Measurements from ENCODE around the gene GPR139.

Gene GPR139

DNA sequence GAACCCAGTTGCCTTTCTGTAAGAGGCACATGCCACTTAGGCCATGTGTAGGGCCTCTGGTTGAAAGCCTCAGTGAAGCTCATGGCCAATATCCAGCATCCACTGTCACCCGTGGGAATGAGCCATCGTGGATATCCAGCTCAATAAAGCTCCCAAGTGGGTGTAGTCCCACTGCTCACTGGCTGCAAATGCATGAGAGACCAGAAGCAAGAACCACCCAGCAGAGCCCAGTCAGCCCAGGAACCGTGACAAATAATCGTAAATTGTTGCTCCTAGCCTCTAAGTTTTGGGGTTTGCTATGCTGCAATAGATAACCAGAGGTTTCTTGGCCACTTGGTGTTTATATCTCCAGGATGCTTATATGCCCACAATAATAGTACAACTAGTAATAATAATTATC lies 33.7 kb downstream of the GPR139 start:
- no peaks in the 10 kb centered on the region for H3K27me3 ChIP-seq (ENCODE audit: insufficient read depth, insufficient read length)
- H3K4me3 ChIP-seq (ENCODE audit: insufficient read length, low read depth): no peak overlapping the region
- H3K9me3 ChIP-seq (ENCODE audit: insufficient read depth, low read length): peaks cover 6% of the 10 kb centered on the region; the same call in 1 of the 2 replicates
- no peaks in the 10 kb centered on the region for H3K36me3 ChIP-seq (ENCODE audit: insufficient read depth, insufficient read length, low read length)
- no peaks in the 10 kb centered on the region for H3K4me1 ChIP-seq (ENCODE audit: insufficient read depth, insufficient read length)
- no peak for DNase-seq (ENCODE audit: low read depth, low spot score)
- H3K9ac ChIP-seq (ENCODE audit: insufficient read length, low read depth): no peak overlapping the region
- TF ChIP-seq SUZ12 (IDR thresholded peaks at IDR 0.05; ENCODE audit: extremely low read depth, insufficient read depth, insufficient read length) (no peak), YY1 (IDR thresholded peaks at IDR 0.05; ENCODE audit: insufficient read depth, insufficient read length) (no peak), ZNF274 (IDR thresholded peaks at IDR 0.05; ENCODE audit: low read depth, low read length) (no peak)

- no peak for DNase-seq (ENCODE audit: low read depth, low spot score)
- no peak overlapping the region for H3K9ac ChIP-seq (ENCODE audit: insufficient read length, low read depth)
- no peak for TF ChIP-seq SUZ12 (IDR thresholded peaks at IDR 0.05; ENCODE audit: extremely low read depth, insufficient read depth, insufficient read length)
- no peak for TF ChIP-seq ZNF274 (IDR thresholded peaks at IDR 0.05; ENCODE audit: low read depth, low read length)
- no peak for TF ChIP-seq YY1 (IDR thresholded peaks at IDR 0.05; ENCODE audit: insufficient read depth, insufficient read length)
- no peaks in the 10 kb centered on the region for H3K36me3 ChIP-seq (ENCODE audit: insufficient read depth, insufficient read length, low read length)
- H3K9me3 ChIP-seq (ENCODE audit: insufficient read depth, low read length): no peaks in the 10 kb centered on the region
- no peak overlapping the region for H3K4me3 ChIP-seq (ENCODE audit: insufficient read length, low read depth)
- H3K4me1 ChIP-seq (ENCODE audit: insufficient read depth, insufficient read length): no peaks in the 10 kb centered on the region
- H3K27me3 ChIP-seq (ENCODE audit: insufficient read depth, insufficient read length): no peaks in the 10 kb centered on the region
Observed at GRCh38 chr16:20029611-20030010, 44.1 kb downstream of the GPR139 start.

- Histone ChIP-seq H3K9ac (ENCODE audit: insufficient read length, low read depth) (no peak overlapping the region), H3K4me1 (ENCODE audit: insufficient read depth, insufficient read length) (no peaks in the 10 kb centered on the region), H3K9me3 (ENCODE audit: insufficient read depth, low read length) (no peaks in the 10 kb centered on the region), H3K36me3 (ENCODE audit: insufficient read depth, insufficient read length, low read length) (no peaks in the 10 kb centered on the region), H3K27me3 (ENCODE audit: insufficient read depth, insufficient read length) (no peaks in the 10 kb centered on the region), H3K4me3 (ENCODE audit: insufficient read length, low read depth) (no peak overlapping the region)
- DNase-seq (ENCODE audit: low read depth, low spot score): no peak
- no peak for TF ChIP-seq ZNF274 (IDR thresholded peaks at IDR 0.05; ENCODE audit: low read depth, low read length)
- no peak for TF ChIP-seq YY1 (IDR thresholded peaks at IDR 0.05; ENCODE audit: insufficient read depth, insufficient read length)
- no peak for TF ChIP-seq SUZ12 (IDR thresholded peaks at IDR 0.05; ENCODE audit: extremely low read depth, insufficient read depth, insufficient read length)
Observed at GRCh38 chr16:20026361-20027072, 47.2 kb downstream of the GPR139 start.

DNA sequence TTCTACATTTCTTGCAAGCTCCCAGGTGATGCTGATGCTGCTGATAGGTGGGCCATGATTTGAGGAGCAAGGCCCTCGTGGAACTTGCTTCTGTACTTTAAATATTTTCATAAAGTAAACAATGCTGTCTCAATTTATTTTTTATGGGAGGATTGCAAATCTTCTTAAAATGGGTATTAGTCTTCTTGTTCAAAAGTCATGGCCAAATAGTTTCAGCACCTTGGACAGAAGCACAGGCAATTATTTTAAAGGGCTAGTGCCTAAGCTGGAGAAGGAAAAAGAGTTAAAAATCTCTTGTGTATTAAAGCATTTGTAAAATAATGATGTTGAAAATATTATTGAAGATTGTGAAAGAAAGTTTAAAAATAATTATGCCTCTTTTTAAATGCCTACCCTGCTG lies 50.5 kb downstream of the GPR139 start:
- no peak overlapping the region for H3K9ac ChIP-seq (ENCODE audit: insufficient read length, low read depth)
- no peak overlapping the region for H3K4me3 ChIP-seq (ENCODE audit: insufficient read length, low read depth)
- H3K4me1 ChIP-seq (ENCODE audit: insufficient read depth, insufficient read length): no peaks in the 10 kb centered on the region
- no peak for TF ChIP-seq SUZ12 (IDR thresholded peaks at IDR 0.05; ENCODE audit: extremely low read depth, insufficient read depth, insufficient read length)
- no peak for TF ChIP-seq ZNF274 (IDR thresholded peaks at IDR 0.05; ENCODE audit: low read depth, low read length)
- TF ChIP-seq YY1 (IDR thresholded peaks at IDR 0.05; ENCODE audit: insufficient read depth, insufficient read length): no peak
- no peaks in the 10 kb centered on the region for H3K36me3 ChIP-seq (ENCODE audit: insufficient read depth, insufficient read length, low read length)
- DNase-seq (ENCODE audit: low read depth, low spot score): no peak
- H3K27me3 ChIP-seq (ENCODE audit: insufficient read depth, insufficient read length): no peaks in the 10 kb centered on the region
- H3K9me3 ChIP-seq (ENCODE audit: insufficient read depth, low read length): no peaks in the 10 kb centered on the region

GRCh38 chr16:20020976-20021375 lies 52.7 kb downstream of the GPR139 start:
- Histone ChIP-seq H3K4me1 (ENCODE audit: insufficient read depth, insufficient read length) (no peaks in the 10 kb centered on the region), H3K9me3 (ENCODE audit: insufficient read depth, low read length) (no peaks in the 10 kb centered on the region), H3K36me3 (ENCODE audit: insufficient read depth, insufficient read length, low read length) (no peaks in the 10 kb centered on the region), H3K4me3 (ENCODE audit: insufficient read length, low read depth) (no peak overlapping the region), H3K27me3 (ENCODE audit: insufficient read depth, insufficient read length) (no peaks in the 10 kb centered on the region), H3K9ac (ENCODE audit: insufficient read length, low read depth) (no peak overlapping the region)
- DNase-seq (ENCODE audit: low read depth, low spot score): no peak
- TF ChIP-seq ZNF274 (IDR thresholded peaks at IDR 0.05; ENCODE audit: low read depth, low read length) (no peak), YY1 (IDR thresholded peaks at IDR 0.05; ENCODE audit: insufficient read depth, insufficient read length) (no peak), SUZ12 (IDR thresholded peaks at IDR 0.05; ENCODE audit: extremely low read depth, insufficient read depth, insufficient read length) (no peak)

DNA sequence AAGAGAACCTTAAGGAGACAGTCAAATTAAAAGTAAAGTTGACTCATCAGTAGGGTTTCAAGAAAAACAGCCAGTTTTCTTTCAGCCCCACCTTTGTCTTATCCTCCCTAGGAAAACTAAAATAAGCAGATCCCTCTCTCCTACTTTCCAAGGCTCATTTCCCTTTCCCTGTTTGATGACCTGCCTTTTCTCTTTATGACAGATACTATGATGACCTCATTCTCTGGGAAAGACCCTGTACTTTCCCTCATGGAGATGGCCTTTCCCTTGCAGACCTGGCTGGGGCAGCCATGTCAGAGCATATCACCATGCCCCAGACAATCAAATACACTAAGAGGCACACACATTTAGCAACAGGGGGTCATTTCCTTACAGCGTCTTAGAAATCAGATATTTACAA lies 53.6 kb downstream of the GPR139 start:
- no peak overlapping the region for H3K9ac ChIP-seq (ENCODE audit: insufficient read length, low read depth)
- DNase-seq (ENCODE audit: low read depth, low spot score): no peak
- H3K4me3 ChIP-seq (ENCODE audit: insufficient read length, low read depth): no peak overlapping the region
- TF ChIP-seq YY1 (IDR thresholded peaks at IDR 0.05; ENCODE audit: insufficient read depth, insufficient read length): no peak
- no peak for TF ChIP-seq SUZ12 (IDR thresholded peaks at IDR 0.05; ENCODE audit: extremely low read depth, insufficient read depth, insufficient read length)
- TF ChIP-seq ZNF274 (IDR thresholded peaks at IDR 0.05; ENCODE audit: low read depth, low read length): no peak
- H3K27me3 ChIP-seq (ENCODE audit: insufficient read depth, insufficient read length): no peaks in the 10 kb centered on the region
- no peaks in the 10 kb centered on the region for H3K9me3 ChIP-seq (ENCODE audit: insufficient read depth, low read length)
- H3K4me1 ChIP-seq (ENCODE audit: insufficient read depth, insufficient read length): no peaks in the 10 kb centered on the region
- H3K36me3 ChIP-seq (ENCODE audit: insufficient read depth, insufficient read length, low read length): no peaks in the 10 kb centered on the region

- Histone ChIP-seq H3K27me3 (ENCODE audit: insufficient read depth, insufficient read length) (no peaks in the 10 kb centered on the region), H3K4me3 (ENCODE audit: insufficient read length, low read depth) (no peak overlapping the region), H3K9me3 (ENCODE audit: insufficient read depth, low read length) (no peaks in the 10 kb centered on the region), H3K36me3 (ENCODE audit: insufficient read depth, insufficient read length, low read length) (no peaks in the 10 kb centered on the region), H3K4me1 (ENCODE audit: insufficient read depth, insufficient read length) (no peaks in the 10 kb centered on the region), H3K9ac (ENCODE audit: insufficient read length, low read depth) (no peak overlapping the region)
- DNase-seq (ENCODE audit: low read depth, low spot score): no peak
- TF ChIP-seq SUZ12 (IDR thresholded peaks at IDR 0.05; ENCODE audit: extremely low read depth, insufficient read depth, insufficient read length) (no peak), ZNF274 (IDR thresholded peaks at IDR 0.05; ENCODE audit: low read depth, low read length) (no peak), YY1 (IDR thresholded peaks at IDR 0.05; ENCODE audit: insufficient read depth, insufficient read length) (no peak)
Observed at GRCh38 chr16:20016234-20016633, 57.5 kb downstream of the GPR139 start.
